ENCODE data around the gene VAV2. TPM values are rescaled to one million over a fixed set of nuclear protein-coding genes. Genes with fewer than 3 reads are reported as not detected.

Gene VAV2
- total RNA-seq, 4 donors from 2014 or later: 15.0 to 25.7 (median 20.5) TPM

DNA sequence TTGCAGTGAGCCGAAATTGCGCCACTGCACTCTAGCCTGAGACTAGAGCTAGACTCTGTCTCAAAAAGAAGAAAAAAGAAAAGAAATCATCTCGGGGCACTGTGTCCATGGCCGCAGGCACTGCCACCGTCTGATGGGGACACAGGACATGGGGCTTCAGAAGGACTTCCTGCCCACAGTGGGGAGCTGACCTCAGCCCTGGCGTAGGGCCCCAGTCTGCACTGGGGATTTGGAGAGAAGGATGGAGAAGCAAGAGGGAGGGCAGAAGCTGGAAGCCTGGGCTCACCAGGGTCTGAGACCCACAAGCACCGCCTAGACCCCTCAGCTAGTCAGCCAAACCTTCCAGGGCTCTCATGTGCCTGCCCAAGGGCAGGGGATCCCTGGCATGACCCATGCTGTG is 249.9 kb downstream of the VAV2 start:
- intact Hi-C loops (cut with DNase I): no loop called here
- Histone ChIP-seq H3K4me1 (peaks cover 10 to 27% of the 10 kb centered on the region in 2 donors), H3K27ac (no peak overlapping the region), H3K4me3 (replicated peaks in 1 of 3) (no peak overlapping the region), H3K36me3 (no peaks in the 10 kb centered on the region), H3K9me3 (no peaks in the 10 kb centered on the region), H3K27me3 (no peaks in the 10 kb centered on the region)
- 82 to 94% methylated on average over 7 of the region's 7 CpGs for WGBS, 2 donors
- TF ChIP-seq, protein P1, sequence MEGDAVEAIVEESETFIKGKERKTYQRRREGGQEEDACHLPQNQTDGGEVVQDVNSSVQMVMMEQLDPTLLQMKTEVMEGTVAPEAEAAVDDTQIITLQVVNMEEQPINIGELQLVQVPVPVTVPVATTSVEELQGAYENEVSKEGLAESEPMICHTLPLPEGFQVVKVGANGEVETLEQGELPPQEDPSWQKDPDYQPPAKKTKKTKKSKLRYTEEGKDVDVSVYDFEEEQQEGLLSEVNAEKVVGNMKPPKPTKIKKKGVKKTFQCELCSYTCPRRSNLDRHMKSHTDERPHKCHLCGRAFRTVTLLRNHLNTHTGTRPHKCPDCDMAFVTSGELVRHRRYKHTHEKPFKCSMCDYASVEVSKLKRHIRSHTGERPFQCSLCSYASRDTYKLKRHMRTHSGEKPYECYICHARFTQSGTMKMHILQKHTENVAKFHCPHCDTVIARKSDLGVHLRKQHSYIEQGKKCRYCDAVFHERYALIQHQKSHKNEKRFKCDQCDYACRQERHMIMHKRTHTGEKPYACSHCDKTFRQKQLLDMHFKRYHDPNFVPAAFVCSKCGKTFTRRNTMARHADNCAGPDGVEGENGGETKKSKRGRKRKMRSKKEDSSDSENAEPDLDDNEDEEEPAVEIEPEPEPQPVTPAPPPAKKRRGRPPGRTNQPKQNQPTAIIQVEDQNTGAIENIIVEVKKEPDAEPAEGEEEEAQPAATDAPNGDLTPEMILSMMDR (IDR thresholded peaks at IDR 0.05): no peak
- DNase-seq: no peak

DNA sequence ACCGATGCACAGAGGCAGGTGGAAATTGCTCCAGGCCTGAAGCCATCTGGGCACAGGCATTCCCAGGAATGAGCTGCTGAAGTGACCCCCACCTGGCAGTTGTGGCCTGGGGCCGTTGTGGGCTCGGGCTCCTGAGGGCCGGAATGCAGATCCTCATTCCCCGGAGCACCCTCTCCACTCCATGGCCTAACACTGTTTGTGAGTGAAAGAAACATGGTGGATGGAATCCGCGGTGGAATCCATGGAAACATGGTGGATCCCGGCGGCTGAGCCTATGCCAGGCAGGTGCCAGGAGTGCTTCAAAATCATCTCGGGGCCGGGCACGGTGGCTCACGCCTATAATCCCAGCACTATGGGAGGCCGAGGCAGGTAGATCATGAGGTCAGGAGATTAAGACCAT is 250.4 kb downstream of the VAV2 start:
- H3K27me3 ChIP-seq: no peaks in the 10 kb centered on the region
- H3K9me3 ChIP-seq: no peaks in the 10 kb centered on the region
- H3K4me3 ChIP-seq (replicated peaks in 1 of 3): no peak overlapping the region
- TF ChIP-seq, protein P1 (IDR thresholded peaks at IDR 0.05): no peak
- TF ChIP-seq POLR2A (IDR thresholded peaks at IDR 0.05): no peak
- H3K36me3 ChIP-seq: no peaks in the 10 kb centered on the region
- H3K4me1 ChIP-seq: peaks cover 15 to 31% of the 10 kb centered on the region in 2 donors
- no peak for DNase-seq
- 92 to 97% methylated on average over 12 to 14 of the region's 14 CpGs for WGBS, 2 donors
- H3K27ac ChIP-seq: no peak overlapping the region
- intact Hi-C loops (cut with DNase I): no loop called here

DNA sequence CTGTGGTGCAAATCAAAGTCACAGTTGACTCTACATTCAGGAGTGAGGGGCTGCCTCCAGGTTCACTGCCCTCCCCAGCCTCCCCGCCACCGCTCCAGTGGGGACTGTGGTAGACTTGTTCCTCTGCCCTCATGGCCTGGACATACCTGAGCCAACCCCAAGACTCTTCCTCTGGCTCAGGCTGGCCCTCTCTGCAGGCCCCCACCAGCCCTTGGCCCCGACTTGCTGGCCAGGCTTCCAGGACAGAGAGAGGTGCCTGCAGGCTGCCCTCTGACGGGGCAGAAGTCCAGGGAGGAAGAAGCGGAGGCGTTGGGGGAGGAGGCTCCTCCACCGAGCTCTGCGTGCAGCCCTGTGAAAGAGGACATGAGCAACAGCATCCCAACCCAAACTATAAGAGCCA is 251.2 kb downstream of the VAV2 start:
- WGBS, 2 donors: 84 to 89% methylated on average over 7 to 8 of the region's 8 CpGs
- TF ChIP-seq, protein P1 (IDR thresholded peaks at IDR 0.05): no peak
- TF ChIP-seq POLR2A (IDR thresholded peaks at IDR 0.05): no peak
- Histone ChIP-seq H3K4me3 (replicated peaks in 1 of 3) (no peak overlapping the region), H3K36me3 (no peaks in the 10 kb centered on the region), H3K27me3 (no peaks in the 10 kb centered on the region), H3K4me1 (peaks cover 15 to 31% of the 10 kb centered on the region in 2 donors), H3K9me3 (no peaks in the 10 kb centered on the region), H3K27ac (no peak overlapping the region)
- intact Hi-C loops (cut with DNase I): no loop called here
- no peak for DNase-seq

DNA sequence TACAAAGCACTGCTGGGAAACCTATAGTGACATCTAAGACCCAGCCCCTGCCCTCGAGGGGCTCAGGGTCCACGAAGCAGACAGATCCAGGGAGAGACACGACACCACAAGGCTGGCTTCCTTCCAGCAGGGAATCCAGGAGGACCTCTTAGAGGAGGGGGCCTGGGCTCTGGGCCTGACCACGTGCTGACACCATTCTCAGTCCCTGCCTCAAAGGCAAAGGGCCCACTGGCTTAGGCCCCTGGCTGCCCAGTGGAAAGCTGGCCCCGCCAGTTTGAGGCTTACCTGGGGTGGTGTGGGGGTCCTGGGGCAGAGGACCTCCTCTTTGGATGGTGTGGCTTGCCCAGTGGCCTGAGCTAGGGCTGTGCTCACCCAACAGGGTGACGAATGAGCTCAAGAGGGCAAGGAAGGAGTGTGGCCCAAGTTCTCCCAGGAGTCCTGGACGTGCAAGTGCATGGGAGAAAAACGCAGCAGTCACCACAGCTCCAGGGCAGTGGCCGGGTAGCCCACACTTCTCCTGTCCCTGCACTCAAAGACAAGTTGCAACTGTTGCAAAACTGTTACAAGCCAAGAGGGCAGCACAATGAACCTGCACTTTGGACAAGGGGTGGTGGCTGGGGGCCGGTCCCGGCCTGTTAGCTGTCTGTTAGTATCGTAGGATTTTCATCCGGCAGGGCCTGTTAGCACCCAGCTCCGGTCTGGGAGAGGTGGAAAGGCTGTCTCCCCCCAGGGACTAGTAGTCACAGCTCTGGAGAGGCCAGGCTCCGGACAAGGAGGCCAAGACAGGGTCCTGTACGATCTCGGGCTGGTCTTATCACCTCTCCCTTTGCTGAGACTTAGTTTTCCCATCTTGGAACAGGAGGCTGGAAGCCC is 252.5 kb downstream of the VAV2 start:
- H3K27ac ChIP-seq: no peak overlapping the region
- H3K27me3 ChIP-seq: no peaks in the 10 kb centered on the region
- no peaks in the 10 kb centered on the region for H3K36me3 ChIP-seq
- H3K4me3 ChIP-seq (replicated peaks in 1 of 3): no peak overlapping the region
- no peak for TF ChIP-seq POLR2A (IDR thresholded peaks at IDR 0.05)
- TF ChIP-seq, protein P1 (IDR thresholded peaks at IDR 0.05): no peak
- no peak for DNase-seq
- no peaks in the 10 kb centered on the region for H3K9me3 ChIP-seq
- 89 to 91% methylated on average over 13 to 17 of the region's 17 CpGs for WGBS, 2 donors
- intact Hi-C loops (cut with DNase I): no loop called here
- peaks cover 15 to 28% of the 10 kb centered on the region in 2 donors for H3K4me1 ChIP-seq

DNA sequence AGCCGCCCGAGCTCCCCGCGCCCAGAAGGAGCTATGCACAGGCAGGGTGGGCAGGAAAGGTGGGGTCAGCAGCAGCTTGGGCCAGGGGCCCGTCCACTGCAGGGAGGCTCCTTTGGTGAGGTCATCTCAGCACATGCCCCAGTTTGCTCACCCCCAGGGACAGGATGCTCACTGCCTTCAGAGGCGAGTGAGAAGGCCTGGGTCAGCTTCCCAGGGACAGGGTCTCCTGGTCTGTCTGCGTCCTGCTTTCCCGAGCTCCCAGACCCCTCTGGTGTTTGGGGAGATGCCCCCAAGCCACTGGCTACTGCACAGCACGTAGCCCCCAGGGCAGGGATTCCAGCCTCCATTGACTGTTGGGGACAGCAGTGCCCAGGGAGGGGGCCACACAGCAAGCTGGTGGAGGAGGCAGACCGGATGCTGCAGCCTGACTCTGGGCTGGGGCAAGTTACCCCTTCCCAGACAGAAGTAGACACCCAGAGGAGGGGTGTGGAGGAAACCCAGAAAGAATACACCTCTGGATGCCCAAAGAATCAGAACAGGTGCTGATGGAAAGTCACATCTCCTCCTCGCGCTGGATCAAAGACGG is 253.4 kb downstream of the VAV2 start:
- H3K27ac ChIP-seq: no peak overlapping the region
- intact Hi-C loops (cut with DNase I): no loop called here
- 84 to 88% methylated on average over 7 to 10 of the region's 13 CpGs for WGBS, 2 donors

More for the DNA sequence above, 253.4 kb downstream of the VAV2 start:
- H3K36me3 ChIP-seq: no peaks in the 10 kb centered on the region
- H3K27me3 ChIP-seq: no peaks in the 10 kb centered on the region
- no peak overlapping the region for H3K4me3 ChIP-seq (replicated peaks in 1 of 3)
- TF ChIP-seq POLR2A (IDR thresholded peaks at IDR 0.05): no peak
- TF ChIP-seq, protein P1 (IDR thresholded peaks at IDR 0.05): no peak
- no peaks in the 10 kb centered on the region for H3K9me3 ChIP-seq
- no peak for DNase-seq
- peaks cover 15 to 25% of the 10 kb centered on the region in 2 donors for H3K4me1 ChIP-seq
